RWPE2 (cell line): ENCODE measurements around the gene COPS3.

Experiments
- ATAC-seq: fragments of 200-7000 bp; cut with Tn5 transposase; 3 replicates; pipeline ENCODE4 v1.9.1; 2021; ENCODE audit warnings: low read depth
- DNase-seq: peaks from one replicate; pipeline ENCODE4 v3.0.0-alpha.2; 2020; ENCODE audit warnings: low spot score
- H3K27ac ChIP-seq: fragments of 450-650 bp; 2 replicates; pipeline ENCODE4 v1.5.1; 2017; ENCODE audit warnings: mild to moderate bottlenecking; ENCODE audit not compliant: poor library complexity, severe bottlenecking
- H3K27me3 ChIP-seq: fragments of 250-450 bp; sonication (Bioruptor Pico); 2 replicates; pipeline ENCODE4 v1.5.1; 2021; ENCODE audit warnings: mild to moderate bottlenecking, moderate library complexity; ENCODE audit not compliant: insufficient read depth, poor library complexity, severe bottlenecking
- H3K36me3 ChIP-seq: fragments of 250-450 bp; sonication (Bioruptor Pico); 2 replicates; pipeline ENCODE4 v1.5.1; 2020; ENCODE audit warnings: low read depth, mild to moderate bottlenecking, moderate library complexity
- H3K4me1 ChIP-seq: fragments of 250-450 bp; sonication (Bioruptor Pico); 2 replicates; pipeline ENCODE4 v1.5.1; 2021; ENCODE audit warnings: mild to moderate bottlenecking, moderate library complexity; ENCODE audit not compliant: insufficient read depth, poor library complexity, severe bottlenecking
- H3K4me3 ChIP-seq: fragments of 250-450 bp; sonication (Bioruptor Pico); 2 replicates; pipeline ENCODE4 v1.5.1; 2021; ENCODE audit warnings: mild to moderate bottlenecking, moderate library complexity; ENCODE audit not compliant: severe bottlenecking
- H3K9me3 ChIP-seq: fragments of 250-450 bp; sonication (Bioruptor Pico); 2 replicates; pipeline ENCODE4 v1.5.1; 2021; ENCODE audit warnings: mild to moderate bottlenecking, moderate library complexity; ENCODE audit not compliant: severe bottlenecking
- CTCF ChIP-seq: fragments of 450-650 bp; IDR thresholded peaks from one replicate; pipeline ENCODE4 v1.5.1; 2017; ENCODE audit warnings: mild to moderate bottlenecking, moderate library complexity; ENCODE audit not compliant: poor library complexity, severe bottlenecking

COPS3 gene

DNA sequence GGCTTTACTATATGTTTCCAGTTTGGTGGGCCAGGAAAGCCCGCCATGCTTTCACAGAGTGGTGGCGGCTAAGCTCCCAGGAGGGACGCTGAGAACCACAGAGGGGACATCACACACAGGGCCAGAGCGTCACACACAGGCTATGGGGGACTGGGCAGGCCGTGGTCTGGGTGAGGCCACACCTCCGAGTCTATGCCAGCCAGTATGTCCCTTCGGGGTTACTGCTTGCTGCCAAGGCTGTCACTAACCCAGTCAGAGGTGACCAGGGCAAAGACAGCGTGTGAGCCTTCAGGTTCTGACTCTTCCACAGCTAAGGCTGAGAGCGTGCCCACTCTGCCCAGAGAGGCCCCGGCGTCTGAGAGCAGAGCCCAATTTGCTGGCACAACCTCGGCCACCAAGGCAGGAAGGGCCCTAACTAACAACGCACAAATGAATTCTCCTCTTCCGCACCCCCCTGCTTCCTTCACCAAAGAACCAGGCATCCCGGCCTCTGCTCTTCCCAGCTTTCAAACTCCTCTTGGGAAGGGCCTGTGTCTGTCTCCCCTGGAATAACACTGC lies 77.8 kb downstream of the COPS3 start:
- Histone ChIP-seq H3K27ac (no peak overlapping the region), H3K9me3 (no peaks in the 10 kb centered on the region), H3K4me1 (no peaks in the 10 kb centered on the region), H3K36me3 (no peaks in the 10 kb centered on the region; the same call in 1 of the 2 replicates), H3K27me3 (no peaks in the 10 kb centered on the region), H3K4me3 (no peak overlapping the region)
- no peak for TF ChIP-seq CTCF
- DNase-seq (no peak), ATAC-seq (no peak)

DNA sequence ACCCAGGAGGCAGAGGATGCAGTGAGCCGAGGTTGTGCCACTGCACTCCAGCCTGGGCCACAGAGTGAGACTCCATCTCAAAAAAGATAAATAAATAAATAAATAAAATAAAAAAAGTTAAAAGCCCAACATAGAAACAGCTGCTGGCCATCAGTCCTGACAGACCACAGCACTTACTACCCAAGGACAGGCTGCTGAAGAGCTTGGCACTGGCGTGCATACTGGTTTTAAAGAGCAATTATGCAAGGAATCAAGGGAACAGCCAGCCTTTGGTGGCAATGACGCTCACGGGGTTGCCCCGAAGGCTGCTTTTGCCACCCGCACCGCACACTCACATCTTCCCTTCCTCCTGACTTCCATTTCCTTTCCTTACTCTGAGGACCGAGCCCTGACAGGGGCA lies 79.1 kb downstream of the COPS3 start:
- DNase-seq (no peak), ATAC-seq (no peak)
- no peak overlapping the region for H3K27ac ChIP-seq
- no peaks in the 10 kb centered on the region; the same call in 1 of the 2 replicates for H3K36me3 ChIP-seq
- H3K4me1 ChIP-seq: no peaks in the 10 kb centered on the region
- TF ChIP-seq CTCF: no peak
- no peaks in the 10 kb centered on the region for H3K27me3 ChIP-seq
- no peak overlapping the region for H3K4me3 ChIP-seq
- no peaks in the 10 kb centered on the region for H3K9me3 ChIP-seq

DNA sequence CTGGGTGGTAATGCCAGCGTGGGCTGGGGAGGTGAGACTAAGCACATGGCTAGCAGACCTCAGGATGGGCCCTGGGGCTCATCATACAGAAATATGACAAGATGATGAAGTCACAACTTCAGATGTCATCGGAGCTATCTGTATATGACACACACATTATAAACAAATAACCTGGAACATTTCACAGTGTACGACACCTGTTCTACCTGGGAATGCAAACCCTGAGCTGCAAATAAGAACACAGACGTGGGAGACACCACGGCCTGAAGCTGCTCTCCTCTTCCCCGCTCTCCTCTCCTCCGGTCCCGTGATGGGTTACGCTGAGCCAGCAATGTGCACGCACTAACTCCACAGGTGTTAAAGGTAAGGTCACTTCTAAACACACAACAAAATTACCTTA lies 79.8 kb downstream of the COPS3 start:
- Histone ChIP-seq H3K4me3 (no peak overlapping the region), H3K9me3 (no peaks in the 10 kb centered on the region), H3K27ac (no peak overlapping the region), H3K4me1 (no peaks in the 10 kb centered on the region), H3K36me3 (no peaks in the 10 kb centered on the region; the same call in 1 of the 2 replicates), H3K27me3 (no peaks in the 10 kb centered on the region)
- ATAC-seq: no peak
- no peak for TF ChIP-seq CTCF
- DNase-seq: no peak

GRCh38 chr17:17200831-17201230 lies 80.2 kb downstream of the COPS3 start:
- no peaks in the 10 kb centered on the region for H3K9me3 ChIP-seq
- H3K4me1 ChIP-seq: no peaks in the 10 kb centered on the region
- no peak for TF ChIP-seq CTCF
- H3K27ac ChIP-seq: no peak overlapping the region
- no peak overlapping the region for H3K4me3 ChIP-seq
- no peaks in the 10 kb centered on the region; the same call in 1 of the 2 replicates for H3K36me3 ChIP-seq
- ATAC-seq (no peak), DNase-seq (no peak)
- H3K27me3 ChIP-seq: no peaks in the 10 kb centered on the region

DNA sequence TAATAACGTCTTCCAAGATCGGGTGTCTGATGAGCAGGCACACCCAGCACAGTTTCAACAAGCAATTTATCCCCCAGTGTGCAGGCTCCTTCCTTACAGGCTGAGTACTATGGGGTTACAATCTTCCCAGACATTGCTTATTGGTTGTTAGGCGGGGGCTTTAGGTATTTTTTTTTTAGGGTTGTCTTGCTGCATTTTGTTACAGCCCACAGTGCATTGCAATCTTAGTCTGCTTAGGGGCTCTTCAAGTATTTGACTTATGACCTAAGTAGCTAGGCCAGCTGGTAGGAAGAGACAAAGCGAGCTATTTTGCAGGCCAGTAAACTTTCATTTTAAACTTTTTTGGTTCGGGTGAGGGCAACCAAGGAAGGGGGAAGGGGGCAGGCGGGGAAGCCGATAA lies 80.7 kb downstream of the COPS3 start:
- Histone ChIP-seq H3K9me3 (no peaks in the 10 kb centered on the region), H3K4me3 (no peak overlapping the region), H3K27ac (no peak overlapping the region), H3K27me3 (no peaks in the 10 kb centered on the region), H3K36me3 (no peaks in the 10 kb centered on the region; the same call in 1 of the 2 replicates), H3K4me1 (no peaks in the 10 kb centered on the region)
- no peak for TF ChIP-seq CTCF
- DNase-seq: no peak
- no peak for ATAC-seq
